KOPT-K1 (cell line): ENCODE results near the gene FAT1.

ENCODE experiments used
- H3K27ac ChIP-seq: fragments of 200-600 bp; sonication (generic); 2 replicates; pipeline ENCODE4 v1.5.1; 2016; ENCODE audit warnings: antibody characterized with exemption, mild to moderate bottlenecking, low read depth, low read length; ENCODE audit not compliant: poor library complexity, severe bottlenecking
- H3K36me3 ChIP-seq: fragments of 200-600 bp; sonication (generic); 2 replicates; pipeline ENCODE4 v1.5.1; 2017; ENCODE audit warnings: antibody characterized with exemption, mild to moderate bottlenecking, low read length, moderate library complexity; ENCODE audit not compliant: insufficient read depth
- H3K9me3 ChIP-seq: fragments of 200-600 bp; sonication (generic); 2 replicates; pipeline ENCODE4 v1.5.1; 2017; ENCODE audit warnings: antibody characterized with exemption, low read length, mild to moderate bottlenecking; ENCODE audit not compliant: insufficient read depth, poor library complexity, severe bottlenecking

Gene FAT1

DNA sequence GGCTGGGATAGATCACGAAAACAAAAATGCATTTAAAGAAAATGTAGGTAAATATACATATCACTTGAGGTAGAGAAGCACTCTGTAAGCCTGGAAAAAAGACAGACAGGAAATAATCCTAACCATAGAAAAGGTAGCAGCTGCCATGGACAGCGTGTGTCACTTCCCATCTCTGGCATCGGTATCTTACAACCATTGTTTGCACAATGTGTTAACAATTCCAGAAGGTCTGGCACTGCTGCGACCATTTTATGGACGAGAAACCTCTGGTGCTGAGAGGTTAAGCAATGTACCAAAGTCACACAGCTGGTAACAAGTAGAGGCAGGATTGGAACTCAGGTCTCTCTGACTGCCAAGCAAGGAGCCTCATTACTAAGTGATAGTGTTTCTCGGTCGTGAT lies 166.6 kb downstream of the FAT1 start:
- Histone ChIP-seq H3K36me3 (no peaks in the 10 kb centered on the region), H3K27ac (no peak overlapping the region), H3K9me3 (no peaks in the 10 kb centered on the region)

GRCh38 chr4:186554914-186555827 lies 168.5 kb downstream of the FAT1 start, which contains the start of gene MTNR1A:
MTNR1A (minus strand) TSS chr4:186555567; CDS start chr4:186555365, 202 bp downstream.
- no peaks in the 10 kb centered on the region for H3K36me3 ChIP-seq
- H3K27ac ChIP-seq = no peak within 1 kb of the TSS
- no peaks in the 10 kb centered on the region for H3K9me3 ChIP-seq

DNA sequence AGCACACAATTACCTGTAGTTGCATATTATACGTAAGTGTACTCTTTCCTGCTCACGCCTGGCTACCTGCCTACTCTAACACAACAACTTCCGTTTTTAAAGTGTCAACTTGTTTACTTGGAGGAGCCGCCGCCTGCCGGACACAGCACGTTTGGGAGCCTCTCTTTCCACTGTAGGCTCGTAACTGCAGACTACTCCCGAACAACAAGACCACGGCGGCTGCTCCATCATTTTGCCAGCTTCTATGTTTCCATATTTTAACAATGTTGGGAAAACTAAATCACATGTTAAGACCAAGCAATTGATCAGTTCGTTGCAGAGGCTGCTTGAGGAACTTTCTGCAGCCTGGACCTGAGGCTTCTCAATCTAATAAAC lies 169.1 kb downstream of the FAT1 start:
- Histone ChIP-seq H3K36me3 (no peaks in the 10 kb centered on the region), H3K27ac (no peak overlapping the region), H3K9me3 (no peaks in the 10 kb centered on the region)

DNA sequence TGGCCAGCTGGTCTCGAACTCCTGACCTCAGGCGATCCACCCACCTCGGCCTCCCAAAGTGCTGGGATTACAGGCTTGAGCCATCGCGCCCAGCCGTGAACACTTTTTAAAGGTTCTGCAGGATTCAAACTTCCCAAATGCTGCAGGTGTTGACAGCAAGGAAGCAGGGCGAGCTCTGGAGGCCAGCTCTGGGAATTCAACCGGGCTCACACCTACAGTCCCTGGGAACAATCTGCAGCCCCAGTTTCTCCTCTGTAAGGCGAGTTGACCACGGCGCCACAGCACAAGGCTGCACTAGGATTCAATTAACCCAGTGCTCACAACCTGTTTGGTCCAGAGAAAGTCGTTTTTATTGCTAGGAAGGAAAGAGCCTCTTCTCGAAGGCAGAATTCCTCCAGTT lies 169.9 kb downstream of the FAT1 start:
- Histone ChIP-seq H3K9me3 (no peaks in the 10 kb centered on the region), H3K36me3 (no peaks in the 10 kb centered on the region), H3K27ac (no peak overlapping the region)

GRCh38 chr4:186551849-186552248 lies 171.8 kb downstream of the FAT1 start:
- Histone ChIP-seq H3K36me3 (no peaks in the 10 kb centered on the region), H3K9me3 (peaks cover 9% of the 10 kb centered on the region), H3K27ac (no peak overlapping the region)

DNA sequence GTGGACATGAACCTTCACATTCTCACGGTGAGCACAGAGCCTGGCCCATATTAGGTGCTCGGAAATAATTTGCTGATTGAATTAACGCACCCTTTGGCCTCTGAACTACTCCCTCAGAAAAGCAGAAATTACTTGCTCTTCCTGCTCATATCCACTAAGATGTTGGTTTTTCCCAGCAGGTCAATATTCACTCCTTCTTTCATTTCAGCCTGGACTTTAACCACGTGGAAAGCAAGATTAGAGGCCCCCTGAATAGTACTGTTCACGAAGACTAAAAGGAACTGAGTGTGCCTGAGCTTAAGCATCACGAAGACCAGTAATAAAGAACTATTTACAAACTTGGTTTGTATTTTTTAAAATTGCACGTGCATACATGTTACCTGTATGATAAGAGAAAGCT lies 178.2 kb downstream of the FAT1 start:
- no peak overlapping the region for H3K27ac ChIP-seq
- H3K9me3 ChIP-seq = peaks cover 30% of the 10 kb centered on the region
- H3K36me3 ChIP-seq = no peaks in the 10 kb centered on the region

- peaks cover 45% of the 10 kb centered on the region for H3K9me3 ChIP-seq
Observed at GRCh38 chr4:186543206-186543605, 180.4 kb downstream of the FAT1 start.

DNA sequence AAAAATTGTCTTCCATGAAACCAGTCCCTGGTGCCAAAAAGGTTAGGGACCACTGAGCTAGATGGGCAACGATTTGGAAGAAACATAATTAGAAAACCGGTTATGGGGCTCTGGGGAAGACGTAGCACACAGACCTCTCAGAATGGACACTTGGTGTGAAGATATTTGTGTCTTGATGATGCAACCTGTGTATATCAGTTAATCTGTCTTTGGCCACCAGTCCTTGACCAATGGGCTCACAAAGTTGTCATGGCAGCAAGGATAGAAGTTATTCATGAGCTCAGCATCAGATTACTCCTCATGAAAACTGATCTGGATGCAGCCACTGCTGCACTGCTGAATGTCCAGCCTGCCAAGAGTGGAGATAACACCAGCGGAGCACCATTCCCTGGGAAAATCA lies 181.9 kb downstream of the FAT1 start:
- Histone ChIP-seq H3K27ac (no peak overlapping the region), H3K36me3 (no peaks in the 10 kb centered on the region), H3K9me3 (peaks cover 36% of the 10 kb centered on the region)

More at GRCh38 chr4:186543206-186543605, 180.4 kb downstream of the FAT1 start:
- no peaks in the 10 kb centered on the region for H3K36me3 ChIP-seq
- H3K27ac ChIP-seq = no peak overlapping the region

DNA sequence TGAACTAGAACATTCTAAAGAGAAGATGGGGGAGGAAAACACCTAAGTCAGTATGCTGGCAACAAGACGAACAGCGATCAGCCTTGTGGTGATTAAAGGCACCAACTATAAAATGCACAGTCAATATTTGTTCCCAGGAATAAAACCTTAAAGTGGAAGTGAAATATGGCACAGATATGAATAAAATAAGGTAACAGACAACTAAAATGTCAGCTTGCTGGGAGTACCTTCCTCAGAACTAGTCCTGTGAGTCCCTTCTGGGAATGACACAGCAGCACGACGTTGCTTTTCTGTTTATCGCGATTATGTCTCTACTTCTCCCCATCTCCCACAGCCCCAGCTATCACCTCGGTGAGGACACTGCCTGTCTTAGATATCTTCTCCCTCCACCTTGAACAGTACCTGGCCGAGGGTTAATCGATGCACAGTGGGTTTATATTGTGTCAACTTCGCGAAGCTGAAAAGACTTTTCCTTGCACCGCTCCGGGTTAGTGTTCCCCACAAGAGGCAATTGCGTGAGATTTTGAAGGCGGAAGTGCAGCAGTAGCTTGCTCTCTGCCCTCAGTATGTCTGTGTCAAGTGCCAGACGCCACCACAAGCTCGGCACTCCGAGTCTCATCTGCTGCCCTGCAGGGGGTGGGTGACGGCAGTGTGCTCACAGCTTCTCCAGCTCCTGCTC lies 185.7 kb downstream of the FAT1 start:
- Histone ChIP-seq H3K9me3 (peaks cover 28% of the 10 kb centered on the region), H3K27ac (no peak overlapping the region), H3K36me3 (no peaks in the 10 kb centered on the region)
